Stimulated activated naive CD8-positive, alpha-beta T cell treated with anti-CD3 and anti-CD28 coated beads, Interleukin-15, Interleukin-2, amounts not matched to agents 100 ng/mL and 50 ng/mL, for 24 hours (primary cell): ENCODE results near the gene IL13.

Experiments used
- H3K27ac Mint-ChIP-seq: one replicate; pipeline ENCODE4 v1.8.0; 2021; ENCODE audit warnings: mild to moderate bottlenecking, mixed read lengths
- H3K27me3 Mint-ChIP-seq: one replicate; pipeline ENCODE4 v1.8.0; 2021; ENCODE audit warnings: mixed read lengths
- H3K36me3 Mint-ChIP-seq: one replicate; pipeline ENCODE4 v1.8.0; 2021; ENCODE audit warnings: low read depth, mixed read lengths
- H3K4me1 Mint-ChIP-seq: one replicate; pipeline ENCODE4 v1.8.0; 2021; ENCODE audit warnings: low read depth, mixed read lengths
- H3K4me3 Mint-ChIP-seq: one replicate; pipeline ENCODE4 v1.8.0; 2021; ENCODE audit warnings: mild to moderate bottlenecking, mixed read lengths
- H3K9me3 Mint-ChIP-seq: one replicate; pipeline ENCODE4 v1.8.0; 2021; ENCODE audit warnings: mixed read lengths

The IL13 gene

GRCh38 chr5:132673939-132674630 is 16.1 kb downstream of the IL13 start, which contains the start of gene IL4:
Gene IL4 (plus strand): TSS chr5:132673989. CDS start chr5:132674051, 62 bp downstream.
- Mint-ChIP-seq H3K9me3 (no peaks in the 10 kb centered on the region), H3K27ac (peak within 1 kb of the TSS; percentile 46), H3K36me3 (no peaks in the 10 kb centered on the region), H3K4me1 (peaks cover 23% of the 10 kb centered on the region), H3K27me3 (no peaks in the 10 kb centered on the region), H3K4me3 (peak within 1 kb of the TSS; percentile 5)

- Mint-ChIP-seq H3K27me3 (no peaks in the 10 kb centered on the region), H3K4me3 (peak overlapping the region; percentile 7), H3K36me3 (no peaks in the 10 kb centered on the region), H3K9me3 (no peaks in the 10 kb centered on the region), H3K4me1 (peaks cover 23% of the 10 kb centered on the region), H3K27ac (peak overlapping the region; percentile 13)
Observed at GRCh38 chr5:132674671-132675506, 16.9 kb downstream of the IL13 start.

- no peak overlapping the region for H3K4me3 Mint-ChIP-seq
- H3K4me1 Mint-ChIP-seq: peaks cover 23% of the 10 kb centered on the region
- H3K27ac Mint-ChIP-seq: no peak overlapping the region
- no peaks in the 10 kb centered on the region for H3K9me3 Mint-ChIP-seq
- H3K27me3 Mint-ChIP-seq: no peaks in the 10 kb centered on the region
- no peaks in the 10 kb centered on the region for H3K36me3 Mint-ChIP-seq
Observed at GRCh38 chr5:132675936-132676689, 18.1 kb downstream of the IL13 start.

GRCh38 chr5:132677191-132677590 is 19.2 kb downstream of the IL13 start:
- Mint-ChIP-seq H3K9me3 (no peaks in the 10 kb centered on the region), H3K4me1 (peaks cover 28% of the 10 kb centered on the region)

GRCh38 chr5:132677682-132678400 is 19.9 kb downstream of the IL13 start:
- Mint-ChIP-seq H3K4me1 (peaks cover 28% of the 10 kb centered on the region), H3K4me3 (no peak overlapping the region), H3K27me3 (no peaks in the 10 kb centered on the region), H3K36me3 (no peaks in the 10 kb centered on the region), H3K27ac (no peak overlapping the region), H3K9me3 (no peaks in the 10 kb centered on the region)

More at GRCh38 chr5:132677191-132677590, 19.2 kb downstream of the IL13 start:
- Mint-ChIP-seq H3K27ac (no peak overlapping the region), H3K4me3 (no peak overlapping the region), H3K27me3 (no peaks in the 10 kb centered on the region), H3K36me3 (no peaks in the 10 kb centered on the region)

- Mint-ChIP-seq H3K36me3 (no peaks in the 10 kb centered on the region), H3K4me1 (peaks cover 22% of the 10 kb centered on the region), H3K27ac (no peak overlapping the region), H3K4me3 (no peak overlapping the region), H3K27me3 (no peaks in the 10 kb centered on the region), H3K9me3 (no peaks in the 10 kb centered on the region)
Observed at GRCh38 chr5:132678735-132679134, 20.8 kb downstream of the IL13 start.

- Mint-ChIP-seq H3K9me3 (no peaks in the 10 kb centered on the region), H3K27ac (no peak overlapping the region), H3K4me1 (peaks cover 18% of the 10 kb centered on the region), H3K27me3 (no peaks in the 10 kb centered on the region), H3K4me3 (no peak overlapping the region), H3K36me3 (no peaks in the 10 kb centered on the region)
Observed at GRCh38 chr5:132679166-132679565, 21.2 kb downstream of the IL13 start.

GRCh38 chr5:132679717-132680380 is 21.9 kb downstream of the IL13 start:
- no peak overlapping the region for H3K27ac Mint-ChIP-seq
- no peaks in the 10 kb centered on the region for H3K36me3 Mint-ChIP-seq
- H3K9me3 Mint-ChIP-seq: no peaks in the 10 kb centered on the region
- H3K27me3 Mint-ChIP-seq: no peaks in the 10 kb centered on the region
- peaks cover 21% of the 10 kb centered on the region for H3K4me1 Mint-ChIP-seq
- H3K4me3 Mint-ChIP-seq: no peak overlapping the region

GRCh38 chr5:132680780-132681475 is 23.0 kb downstream of the IL13 start:
- H3K4me1 Mint-ChIP-seq: peaks cover 19% of the 10 kb centered on the region
- H3K27me3 Mint-ChIP-seq: no peaks in the 10 kb centered on the region
- H3K9me3 Mint-ChIP-seq: no peaks in the 10 kb centered on the region
- no peak overlapping the region for H3K4me3 Mint-ChIP-seq
- H3K36me3 Mint-ChIP-seq: no peaks in the 10 kb centered on the region
- no peak overlapping the region for H3K27ac Mint-ChIP-seq

GRCh38 chr5:132681476-132681831 is 23.5 kb downstream of the IL13 start:
- H3K9me3 Mint-ChIP-seq: no peaks in the 10 kb centered on the region
- peaks cover 21% of the 10 kb centered on the region for H3K4me1 Mint-ChIP-seq
- H3K27ac Mint-ChIP-seq: no peak overlapping the region
- H3K4me3 Mint-ChIP-seq: no peak overlapping the region
- H3K27me3 Mint-ChIP-seq: no peaks in the 10 kb centered on the region
- no peaks in the 10 kb centered on the region for H3K36me3 Mint-ChIP-seq

- Mint-ChIP-seq H3K36me3 (no peaks in the 10 kb centered on the region), H3K9me3 (no peaks in the 10 kb centered on the region), H3K27me3 (no peaks in the 10 kb centered on the region), H3K4me1 (peaks cover 21% of the 10 kb centered on the region), H3K27ac (no peak overlapping the region), H3K4me3 (no peak overlapping the region)
Observed at GRCh38 chr5:132681983-132682382, 24.0 kb downstream of the IL13 start.

- Mint-ChIP-seq H3K4me1 (peaks cover 40% of the 10 kb centered on the region), H3K27me3 (no peaks in the 10 kb centered on the region), H3K4me3 (no peak overlapping the region), H3K27ac (no peak overlapping the region), H3K36me3 (no peaks in the 10 kb centered on the region), H3K9me3 (no peaks in the 10 kb centered on the region)
Observed at GRCh38 chr5:132684491-132684890, 26.5 kb downstream of the IL13 start.

- Mint-ChIP-seq H3K9me3 (no peaks in the 10 kb centered on the region), H3K4me1 (peaks cover 42% of the 10 kb centered on the region), H3K4me3 (no peak overlapping the region), H3K27ac (no peak overlapping the region), H3K36me3 (no peaks in the 10 kb centered on the region), H3K27me3 (no peaks in the 10 kb centered on the region)
Observed at GRCh38 chr5:132684922-132685720, 27.1 kb downstream of the IL13 start.
